Activated naive CD4-positive, alpha-beta T cell treated with anti-CD3 and anti-CD28 coated beads, Interleukin-2, amount 50 U/mL, for 16 hours (primary cell): ENCODE data around the gene SCARB2.
"Not testable (repeated sequence)": the region's sequence is repeated elsewhere in the genome, so short reads cannot be mapped to it uniquely, and the experiment has no call there.

ENCODE experiments used
- DNase-seq: peaks from one replicate; pipeline ENCODE4 v3.0.0-alpha.2; 2020

SCARB2 gene, protein sequence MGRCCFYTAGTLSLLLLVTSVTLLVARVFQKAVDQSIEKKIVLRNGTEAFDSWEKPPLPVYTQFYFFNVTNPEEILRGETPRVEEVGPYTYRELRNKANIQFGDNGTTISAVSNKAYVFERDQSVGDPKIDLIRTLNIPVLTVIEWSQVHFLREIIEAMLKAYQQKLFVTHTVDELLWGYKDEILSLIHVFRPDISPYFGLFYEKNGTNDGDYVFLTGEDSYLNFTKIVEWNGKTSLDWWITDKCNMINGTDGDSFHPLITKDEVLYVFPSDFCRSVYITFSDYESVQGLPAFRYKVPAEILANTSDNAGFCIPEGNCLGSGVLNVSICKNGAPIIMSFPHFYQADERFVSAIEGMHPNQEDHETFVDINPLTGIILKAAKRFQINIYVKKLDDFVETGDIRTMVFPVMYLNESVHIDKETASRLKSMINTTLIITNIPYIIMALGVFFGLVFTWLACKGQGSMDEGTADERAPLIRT

DNA sequence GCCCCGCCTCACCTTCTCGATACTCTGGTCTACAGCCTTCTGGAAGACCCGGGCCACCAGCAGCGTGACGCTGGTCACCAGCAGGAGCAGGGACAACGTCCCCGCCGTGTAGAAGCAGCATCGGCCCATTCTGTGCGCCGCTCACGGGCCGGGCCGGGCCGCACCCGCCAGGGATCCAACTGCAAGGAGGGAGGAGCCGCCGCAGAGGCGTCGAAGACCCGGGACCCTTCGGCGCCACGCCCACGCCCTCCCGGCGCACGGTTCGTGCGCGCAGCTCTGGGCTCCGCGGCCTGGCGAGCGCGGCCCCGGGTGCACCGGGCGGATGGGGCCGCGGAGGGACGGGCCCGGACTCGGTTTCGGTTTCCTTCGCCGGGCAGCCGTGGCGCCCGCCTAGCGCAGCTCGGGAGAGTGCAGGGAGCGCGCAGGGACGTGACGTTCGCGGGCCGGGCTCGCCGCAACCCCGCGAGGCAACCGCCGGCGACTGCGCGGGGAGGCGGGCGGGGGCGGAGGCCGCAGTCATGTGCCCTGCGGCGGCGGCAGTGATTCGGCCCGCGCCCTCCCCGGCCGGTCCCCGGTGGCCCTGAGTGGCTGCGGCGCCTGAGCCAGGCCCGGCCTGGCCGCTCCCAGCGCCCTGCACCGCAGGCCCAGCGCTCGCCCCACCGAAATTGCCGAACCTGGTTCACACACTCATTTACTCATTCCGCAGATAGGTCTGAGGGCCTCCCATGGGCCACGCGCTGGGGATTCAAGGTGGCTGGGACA, at the start of gene SCARB2:
Gene SCARB2 (minus strand): TSS at position 410 of the 762 bp plus-strand sequence. CDS start 281 bp downstream, at position 129.
- DNase-seq: peak; percentile 67

DNA sequence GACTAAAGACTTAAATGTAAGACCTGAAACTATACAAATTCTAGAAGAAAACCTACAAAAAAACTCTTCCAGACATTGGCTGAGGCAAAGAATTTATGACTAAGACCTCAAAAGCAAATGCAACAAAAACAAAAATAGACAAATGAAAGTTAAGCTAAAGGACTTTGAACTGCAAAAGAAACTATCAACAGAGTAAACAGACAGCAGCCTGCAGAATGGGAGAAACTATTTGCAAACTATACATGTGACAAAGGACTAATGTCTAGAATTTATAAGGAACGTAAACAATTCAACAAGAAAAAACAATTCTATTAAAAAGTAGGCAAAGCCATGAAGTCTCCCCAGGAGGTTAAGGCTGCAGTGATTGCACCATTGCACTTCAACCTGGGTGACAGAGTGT, 46.9 kb upstream of the SCARB2 start:
- no peak for DNase-seq

DNA sequence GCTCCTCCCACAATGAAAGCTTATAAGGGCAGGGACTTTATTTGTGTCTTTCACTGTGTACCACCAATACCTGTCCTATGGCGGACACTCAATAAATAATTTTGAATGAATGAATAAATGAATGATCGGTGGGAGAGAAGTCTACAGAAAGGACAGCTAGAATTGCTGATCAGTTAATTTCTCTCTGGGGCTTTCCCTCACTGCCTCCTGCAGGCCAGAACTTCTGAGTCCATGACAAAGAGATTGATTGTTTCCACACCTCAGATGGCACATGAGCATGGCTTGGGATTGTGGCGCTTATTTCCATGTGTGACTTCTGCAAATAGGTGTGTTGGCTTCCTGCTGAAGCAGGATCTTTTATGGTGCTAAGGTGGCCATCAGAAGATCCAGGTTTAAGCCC, 44.2 kb upstream of the SCARB2 start:
- no peak for DNase-seq

DNA sequence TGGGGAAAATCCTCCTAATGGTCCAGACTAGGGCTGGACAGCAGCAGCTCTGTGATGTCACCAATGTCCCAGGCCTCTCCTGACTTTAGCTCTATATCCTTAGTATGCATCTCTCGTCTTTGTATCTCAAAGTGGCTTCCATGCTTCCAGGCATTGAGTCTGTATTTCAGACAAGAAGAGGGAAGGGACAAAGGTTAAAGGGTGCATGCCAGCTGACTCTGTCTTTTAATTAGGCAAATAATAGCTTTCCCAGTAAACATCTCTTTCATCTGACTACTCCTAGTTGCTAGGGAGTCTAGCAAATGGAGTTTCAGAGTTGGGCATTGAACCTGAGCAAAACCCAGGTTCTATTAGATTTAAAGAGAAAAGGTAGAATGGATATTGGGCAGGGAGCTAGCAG, 43.3 kb upstream of the SCARB2 start:
- DNase-seq: no peak

DNA sequence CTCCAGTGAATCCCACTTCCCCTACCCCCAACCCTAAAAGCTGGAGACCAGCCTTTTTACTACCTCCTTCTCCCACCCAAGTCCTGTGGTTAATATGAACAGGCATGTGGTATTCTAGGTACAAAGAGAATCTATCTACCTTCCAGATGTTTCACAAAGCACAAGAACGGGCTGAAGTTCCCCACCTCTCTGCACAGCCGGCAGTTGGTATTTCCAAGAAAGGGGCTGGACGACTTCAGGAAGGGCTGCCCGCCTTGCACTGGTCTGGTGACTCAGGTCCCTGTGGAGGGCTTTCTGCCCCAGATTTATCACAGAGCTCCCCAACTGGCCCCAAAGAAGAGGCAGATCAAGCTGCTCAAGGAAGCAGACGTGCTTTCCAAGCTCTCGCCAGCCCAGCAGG, 42.4 kb upstream of the SCARB2 start:
- no peak for DNase-seq

DNA sequence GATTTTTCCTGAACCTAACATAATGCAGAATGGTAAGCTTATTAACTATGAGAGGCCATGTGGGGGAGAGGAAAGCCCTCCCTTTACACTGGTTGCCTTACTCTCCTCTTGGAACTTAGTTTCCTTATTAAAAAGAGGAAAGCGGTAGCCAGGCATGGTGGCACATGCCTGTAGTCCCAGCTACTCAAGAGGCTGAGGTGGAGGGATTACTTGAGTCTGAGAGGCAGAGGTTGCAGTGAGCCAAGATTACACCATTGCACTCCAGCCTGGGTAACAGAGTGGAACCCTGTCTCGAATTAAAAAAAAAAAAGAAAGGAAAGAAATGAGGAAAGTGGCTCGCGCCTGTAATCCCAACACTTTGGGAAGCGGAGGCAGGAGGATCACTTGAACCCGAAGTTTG, 39.9 kb upstream of the SCARB2 start:
- DNase-seq: no peak

DNA sequence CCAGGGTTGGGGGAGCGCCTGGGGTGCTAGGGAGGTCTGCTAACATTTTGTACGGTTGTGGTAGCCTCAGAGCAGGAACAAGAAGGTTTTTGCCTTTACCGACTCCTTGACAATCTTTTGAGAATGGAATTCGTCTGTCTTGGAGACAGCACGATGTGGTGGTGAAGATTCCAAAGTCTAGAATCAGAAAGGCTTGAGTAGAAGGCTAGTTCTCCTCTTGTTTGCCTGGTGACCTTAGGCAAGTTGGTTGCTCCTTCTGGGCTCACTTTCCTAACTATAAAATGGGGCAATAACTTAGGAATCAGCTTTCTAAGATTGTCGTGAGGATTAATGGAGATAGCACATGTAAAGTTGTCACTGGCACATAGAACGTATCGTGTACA, 38.6 kb upstream of the SCARB2 start:
- DNase-seq: no peak

DNA sequence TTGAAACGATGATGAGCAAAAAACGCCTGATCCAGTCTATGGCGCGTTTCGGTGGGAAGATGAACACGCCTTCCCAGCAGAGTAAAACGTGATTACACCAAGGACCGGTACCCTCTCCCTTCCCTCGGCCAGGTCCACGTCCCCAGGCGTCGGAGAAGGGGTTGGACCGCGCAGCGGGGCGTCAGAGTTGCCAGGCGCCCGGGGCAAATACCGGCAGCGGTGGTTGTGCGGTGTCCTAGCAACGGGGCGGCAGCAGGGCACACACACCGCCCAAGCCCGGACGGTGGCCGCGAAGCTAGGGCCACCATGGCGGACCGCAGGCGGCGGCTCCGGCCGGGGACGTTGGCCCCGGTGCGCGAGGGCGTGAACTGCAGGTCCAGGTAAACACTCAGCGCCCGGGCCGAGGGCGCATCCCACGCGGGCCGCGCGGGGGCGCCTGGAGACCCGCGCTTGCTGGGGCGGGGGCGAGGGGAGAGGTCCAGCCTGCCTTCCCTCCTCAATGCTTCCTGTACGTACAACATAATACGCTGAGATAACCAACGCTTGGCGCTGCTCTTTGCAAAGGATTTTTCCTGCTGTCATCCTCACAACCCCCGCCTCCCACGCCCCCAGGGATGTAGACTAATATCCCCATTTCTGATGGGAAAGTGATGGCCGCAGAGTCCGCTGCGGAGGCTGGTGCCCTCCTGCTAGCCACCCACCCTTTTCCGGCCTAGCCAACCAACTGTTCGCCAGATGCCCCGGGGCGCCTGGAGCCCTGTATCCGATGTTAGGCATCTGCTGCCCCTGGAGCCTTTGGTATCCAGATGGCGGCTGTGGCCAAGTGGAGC, 38.0 kb upstream of the SCARB2 start, which contains the start of gene FAM47E:
Gene FAM47E (plus strand): TSS at position 281 of the 830 bp plus-strand sequence. CDS start 26 bp downstream, at position 307.
- peak; percentile 23 for DNase-seq

DNA sequence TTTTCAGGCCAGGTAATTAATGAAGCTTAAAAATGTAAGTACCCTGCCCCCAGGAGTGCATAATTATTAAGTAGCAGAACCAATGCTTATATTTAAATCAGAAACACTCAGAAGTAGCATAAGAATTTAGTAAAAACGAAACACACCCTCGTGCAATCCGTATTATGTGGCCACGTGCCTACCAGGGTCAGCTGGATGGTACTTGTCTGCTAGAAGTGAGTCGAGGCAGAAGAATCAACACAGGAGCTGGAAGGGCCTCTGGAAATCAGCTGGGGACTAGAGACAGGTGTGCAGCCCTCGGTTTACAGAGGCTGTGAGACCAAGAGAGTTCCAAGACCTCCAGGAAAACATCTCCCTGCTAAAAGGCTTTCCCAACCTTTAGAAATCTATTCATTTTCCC, 37.3 kb upstream of the SCARB2 start:
- no peak for DNase-seq

DNA sequence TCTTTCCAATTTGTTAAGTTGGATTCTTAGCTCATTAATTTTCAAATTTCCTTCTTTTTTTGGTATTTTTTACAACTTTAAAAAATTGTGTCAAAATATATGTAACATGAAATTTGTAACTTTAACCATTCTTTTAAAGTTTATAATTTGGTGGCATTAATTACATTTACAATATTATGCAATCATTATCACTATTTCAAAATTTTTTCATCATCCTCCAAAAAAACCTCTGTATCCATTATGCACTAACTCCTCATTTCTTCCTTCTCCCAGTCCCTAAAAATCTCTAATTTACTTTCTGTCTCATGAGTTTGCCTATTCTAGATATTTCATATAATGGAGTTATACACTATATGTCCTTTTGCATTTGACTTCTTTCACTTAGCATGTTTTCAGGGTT, 33.2 kb upstream of the SCARB2 start:
- no peak for DNase-seq

DNA sequence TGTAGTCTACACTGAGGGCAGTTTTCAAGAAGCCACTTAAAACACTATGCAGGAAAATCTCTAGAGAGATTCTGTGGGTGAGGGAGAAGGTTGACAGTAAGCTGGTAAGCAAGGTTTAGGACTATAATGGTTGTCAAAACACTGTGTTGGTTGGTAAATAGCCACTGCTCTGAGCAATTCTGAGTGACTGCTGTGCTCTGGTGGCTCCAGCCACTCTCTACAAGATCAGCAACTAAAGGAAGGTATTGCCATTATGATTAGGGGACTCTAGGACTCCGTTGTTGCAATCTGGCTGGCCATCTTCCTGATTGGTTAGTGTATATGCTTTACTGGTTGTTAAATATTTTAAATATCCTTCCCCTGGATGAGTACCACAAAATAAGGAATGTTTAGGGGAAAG, 32.4 kb upstream of the SCARB2 start:
- no peak for DNase-seq

DNA sequence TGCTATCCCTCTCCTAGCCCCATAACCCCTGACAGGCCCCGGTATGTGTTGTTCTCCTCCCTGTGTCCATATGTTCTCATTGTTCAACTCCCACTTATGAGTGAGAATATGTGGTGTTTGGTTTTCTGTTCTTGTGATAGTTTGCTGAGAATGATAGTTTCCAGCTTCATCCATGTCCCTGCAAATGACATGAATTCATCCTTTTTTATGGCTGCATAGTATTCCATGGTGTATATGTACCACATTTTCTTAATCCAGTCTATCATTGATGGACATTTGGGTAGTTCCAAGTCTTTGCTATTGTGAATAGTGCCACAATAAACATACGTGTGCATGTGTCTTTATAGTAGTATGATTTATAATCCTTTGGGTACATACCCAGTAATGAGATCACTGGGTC, 30.3 kb upstream of the SCARB2 start:
- DNase-seq: not testable (repeated sequence)

DNA sequence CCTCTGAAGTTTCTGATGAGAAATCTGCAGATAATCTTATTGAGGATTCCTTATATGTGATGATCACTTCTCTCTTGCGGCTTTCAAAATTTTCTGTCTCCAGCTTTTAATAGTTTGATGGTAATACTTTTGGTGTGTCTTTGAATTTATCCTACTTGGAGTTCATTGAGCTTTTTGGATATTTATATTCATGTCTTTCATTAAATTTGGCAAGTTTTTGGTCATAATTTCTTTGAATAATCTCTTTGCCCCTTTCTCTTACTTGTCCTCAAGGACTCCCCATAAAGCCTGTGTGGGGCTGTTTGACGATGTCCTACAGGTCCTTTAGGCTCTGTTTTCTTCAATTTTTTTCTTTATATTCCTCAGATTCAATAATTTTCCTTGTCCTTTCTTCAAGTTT, 26.6 kb upstream of the SCARB2 start:
- no peak for DNase-seq

DNA sequence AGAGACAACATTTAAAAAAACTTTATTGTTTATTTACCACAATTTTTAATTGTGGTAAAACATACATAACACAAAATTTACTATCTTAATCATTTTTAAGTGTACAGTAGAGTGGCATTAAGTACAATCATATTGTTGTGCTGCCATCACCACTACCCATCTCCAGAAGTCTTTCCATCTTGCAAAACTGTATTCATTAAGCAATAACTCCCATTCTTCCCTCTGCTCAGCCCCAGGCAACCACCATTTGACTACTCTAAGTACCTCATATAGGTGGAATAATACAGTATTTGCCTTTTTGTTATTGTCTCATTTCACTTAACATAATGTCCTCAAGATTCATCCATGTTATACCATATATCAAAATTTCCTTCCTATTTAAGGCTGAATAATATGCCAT, 25.1 kb upstream of the SCARB2 start:
- DNase-seq: no peak

DNA sequence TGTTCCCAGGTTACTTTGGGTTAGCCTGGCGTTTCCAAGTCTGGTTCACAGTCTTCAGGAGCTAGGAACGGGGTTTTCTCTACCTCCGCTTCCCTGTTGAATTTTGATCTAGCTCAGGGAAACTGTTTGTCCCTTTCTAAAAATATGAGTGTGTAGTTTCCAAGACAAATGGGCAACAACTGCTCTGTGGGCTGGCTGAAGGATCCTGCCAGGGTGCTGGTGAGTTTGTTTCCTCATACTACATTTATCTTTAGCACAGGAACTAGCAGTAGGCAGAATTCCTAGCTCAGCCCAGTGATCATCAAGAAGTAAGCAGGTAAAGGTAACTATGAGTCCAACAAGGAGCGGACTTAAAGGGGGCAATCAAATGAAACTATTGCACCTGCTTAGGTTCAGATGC, 24.6 kb upstream of the SCARB2 start:
- DNase-seq: no peak

DNA sequence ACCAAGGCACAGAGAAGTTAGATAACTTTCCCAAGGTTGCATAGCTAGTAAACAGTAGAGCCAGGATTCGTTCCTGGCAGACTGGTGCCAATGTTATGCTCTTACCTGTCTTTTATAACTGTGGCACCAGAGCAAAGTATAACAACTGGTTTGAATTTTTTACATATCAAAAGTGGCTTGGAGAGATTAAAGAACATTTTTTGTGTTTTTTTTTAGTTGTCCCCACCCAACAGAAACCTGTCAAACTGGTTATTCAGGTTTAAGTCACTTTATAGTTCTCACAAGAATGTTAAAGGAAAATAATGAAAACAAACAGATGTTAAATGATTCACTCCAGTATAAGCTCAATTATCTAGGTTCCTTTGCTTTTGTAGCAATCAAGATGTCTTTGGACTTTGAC, 22.3 kb upstream of the SCARB2 start:
- no peak for DNase-seq

DNA sequence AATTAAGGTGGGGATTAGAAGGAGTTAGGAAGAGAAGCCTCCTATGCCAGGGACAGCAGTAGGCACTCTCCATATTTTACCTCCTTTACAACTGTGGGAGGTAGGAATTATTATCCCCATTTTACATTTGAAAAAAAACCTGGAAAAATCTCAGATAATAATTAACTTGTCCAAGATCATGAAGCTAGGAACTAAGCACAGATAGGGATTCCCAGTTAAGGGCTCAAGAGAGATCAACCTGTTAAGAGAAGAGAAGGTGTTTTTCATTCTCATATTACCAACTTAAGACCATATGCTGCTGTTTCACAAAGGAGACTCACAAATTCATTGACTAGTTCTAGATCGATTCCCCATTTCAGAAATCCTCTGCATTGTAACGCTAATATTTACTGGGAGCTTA, 21.8 kb upstream of the SCARB2 start:
- DNase-seq: no peak

DNA sequence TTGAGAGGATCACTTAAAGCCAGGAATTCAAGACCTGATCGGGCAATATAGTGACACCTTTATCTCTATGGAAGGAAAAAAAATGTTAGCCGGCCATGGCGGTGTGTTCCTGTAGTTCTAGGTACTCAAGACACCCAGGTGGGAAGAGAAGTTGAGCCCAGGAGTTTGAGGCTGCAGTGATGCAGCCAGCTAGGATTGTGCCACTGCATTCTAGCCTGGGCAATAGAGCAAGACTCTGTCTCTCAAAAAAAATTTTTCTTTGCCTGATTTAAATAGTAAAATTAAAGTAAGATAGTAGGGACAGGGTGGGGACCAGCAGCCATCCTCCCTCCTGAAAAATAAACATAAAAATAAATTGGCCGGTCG, 21.0 kb upstream of the SCARB2 start:
- DNase-seq: no peak

DNA sequence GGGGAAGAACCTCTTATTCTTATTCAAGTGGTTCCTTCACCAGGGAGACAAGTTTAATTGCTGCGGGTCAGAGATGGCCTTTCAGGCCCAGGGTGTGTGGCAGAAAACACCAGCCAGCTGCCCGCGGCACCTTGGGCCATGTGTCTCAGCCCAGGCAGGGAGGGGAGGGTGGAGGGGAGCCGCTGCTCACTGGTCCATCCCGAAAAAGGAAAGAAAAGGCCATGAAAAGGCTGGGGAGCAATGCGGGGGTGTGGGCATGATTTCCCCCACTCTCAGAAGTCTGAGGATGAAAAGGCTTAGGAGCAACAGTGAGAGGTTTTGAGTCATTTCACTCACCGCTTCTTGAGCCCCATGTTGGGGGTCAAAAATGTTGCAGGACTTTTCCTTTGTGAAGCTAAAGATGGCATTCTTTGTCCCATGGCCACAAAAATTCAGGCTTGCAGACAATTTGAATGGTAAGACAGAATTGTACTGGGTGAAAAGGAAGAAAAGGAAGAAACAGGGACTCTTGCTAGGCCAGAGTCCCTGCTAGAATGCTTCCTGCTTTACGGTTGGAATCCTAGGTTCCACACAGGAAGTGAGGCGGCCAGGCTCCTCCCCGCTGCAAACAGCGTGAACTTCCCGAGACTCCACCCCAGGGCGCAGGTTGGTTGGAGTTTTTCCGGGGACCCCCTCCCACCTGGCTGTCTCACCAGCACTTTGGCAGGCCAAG, 20.5 kb upstream of the SCARB2 start:
- DNase-seq: no peak

DNA sequence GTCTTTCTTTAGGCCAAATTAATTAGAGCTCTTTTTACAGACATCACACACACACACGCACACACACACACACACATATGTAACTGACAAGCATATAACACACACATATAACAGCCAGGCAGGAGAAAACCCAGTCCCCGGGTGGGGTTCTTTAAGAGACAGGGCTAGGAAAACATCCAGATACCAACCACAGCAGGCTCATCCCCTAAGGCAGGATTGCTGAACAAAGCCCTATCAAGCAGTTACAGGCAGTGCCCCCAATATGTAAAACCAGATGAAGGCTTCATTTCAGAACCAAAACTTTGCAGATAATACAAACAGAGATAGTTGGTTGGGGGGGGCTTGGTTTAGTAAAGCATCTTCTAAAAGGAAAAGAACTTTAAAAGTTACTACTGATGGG, 19.9 kb upstream of the SCARB2 start:
- DNase-seq: no peak

DNA sequence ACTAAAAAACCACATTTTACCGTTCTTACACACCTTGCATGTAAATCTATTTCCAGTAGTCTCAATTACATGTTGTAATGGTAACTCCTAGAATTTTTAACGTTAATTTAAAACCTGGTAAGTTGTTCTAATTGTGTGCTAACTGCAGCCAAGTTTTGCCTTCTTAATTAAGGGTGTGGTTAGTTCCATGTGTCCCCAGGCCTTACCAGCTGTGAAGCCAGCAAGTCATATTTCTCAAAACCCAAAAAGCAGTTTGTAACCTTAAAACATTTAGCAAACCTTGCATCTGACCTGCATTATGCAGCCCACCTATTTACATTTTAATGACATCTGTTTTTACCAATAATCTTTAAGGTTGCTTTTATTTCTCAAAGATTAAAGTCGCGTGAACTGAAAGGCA, 19.5 kb upstream of the SCARB2 start:
- no peak for DNase-seq

DNA sequence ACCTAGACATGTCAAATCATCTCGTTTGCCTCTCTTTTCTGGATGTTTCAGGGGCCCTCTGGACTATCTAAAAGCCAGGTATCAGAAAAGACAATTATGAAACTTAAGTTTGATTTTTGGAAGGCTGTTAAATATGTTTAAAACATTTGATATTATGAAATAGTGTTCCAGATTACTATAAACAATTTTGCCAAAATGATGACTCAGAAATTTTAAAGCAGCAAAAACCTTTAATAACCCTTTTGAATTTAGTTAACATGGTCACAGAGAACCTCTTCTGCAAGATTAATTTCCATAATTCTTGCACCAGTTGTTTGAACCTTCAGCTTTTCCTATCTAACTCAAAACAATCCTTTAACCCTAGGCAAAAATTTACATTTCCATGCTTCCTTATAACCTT, 19.1 kb upstream of the SCARB2 start:
- DNase-seq: no peak

DNA sequence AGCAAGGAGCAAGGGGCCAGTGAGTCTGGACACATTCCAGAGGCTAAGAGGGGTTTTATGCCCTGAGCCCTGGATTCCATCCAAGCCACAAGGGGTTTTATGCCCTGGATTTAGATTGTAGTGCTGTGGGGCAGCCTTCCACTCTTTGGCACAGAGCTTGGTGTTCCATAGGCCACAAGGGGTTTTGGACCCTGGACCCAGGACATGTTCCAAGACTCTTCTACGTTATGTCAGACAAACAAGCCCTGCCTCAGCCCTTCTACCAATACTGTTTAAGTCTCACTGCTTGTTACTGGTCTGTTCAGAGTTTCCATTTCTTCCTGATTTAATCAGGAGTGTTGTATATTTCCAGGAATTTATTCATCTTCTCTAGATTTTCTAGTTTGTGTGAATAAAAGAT, 12.8 kb upstream of the SCARB2 start:
- no peak for DNase-seq
